ENCODE measurements around the gene SLC15A1. TPM values are rescaled to one million over a fixed set of nuclear protein-coding genes. Genes with fewer than 3 reads are reported as not detected.

SLC15A1 gene
- total RNA-seq, 1 donor: not detected

DNA sequence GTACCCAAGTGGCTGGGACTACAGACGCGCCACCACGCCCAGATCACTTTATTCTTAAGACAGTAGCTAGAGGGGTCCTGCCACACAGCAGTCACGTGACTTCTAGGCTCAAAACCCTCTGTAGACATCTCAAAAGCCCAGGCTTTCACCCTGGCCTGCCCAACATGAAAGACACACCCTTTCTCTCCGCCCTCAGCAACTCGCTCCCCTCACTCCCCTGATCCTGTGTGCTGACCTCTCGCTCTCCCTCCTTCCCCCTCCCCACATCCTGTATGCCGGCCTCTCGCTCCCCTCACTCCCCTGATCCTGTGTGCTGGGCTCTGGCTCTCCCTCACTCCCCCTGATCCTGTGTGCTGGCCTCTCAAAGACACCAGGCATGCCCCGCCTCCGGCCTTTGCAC lies 77.4 kb downstream of the SLC15A1 start:
- DNase-seq (ENCODE audit: low read depth): no peak
- TF ChIP-seq, protein P1, sequence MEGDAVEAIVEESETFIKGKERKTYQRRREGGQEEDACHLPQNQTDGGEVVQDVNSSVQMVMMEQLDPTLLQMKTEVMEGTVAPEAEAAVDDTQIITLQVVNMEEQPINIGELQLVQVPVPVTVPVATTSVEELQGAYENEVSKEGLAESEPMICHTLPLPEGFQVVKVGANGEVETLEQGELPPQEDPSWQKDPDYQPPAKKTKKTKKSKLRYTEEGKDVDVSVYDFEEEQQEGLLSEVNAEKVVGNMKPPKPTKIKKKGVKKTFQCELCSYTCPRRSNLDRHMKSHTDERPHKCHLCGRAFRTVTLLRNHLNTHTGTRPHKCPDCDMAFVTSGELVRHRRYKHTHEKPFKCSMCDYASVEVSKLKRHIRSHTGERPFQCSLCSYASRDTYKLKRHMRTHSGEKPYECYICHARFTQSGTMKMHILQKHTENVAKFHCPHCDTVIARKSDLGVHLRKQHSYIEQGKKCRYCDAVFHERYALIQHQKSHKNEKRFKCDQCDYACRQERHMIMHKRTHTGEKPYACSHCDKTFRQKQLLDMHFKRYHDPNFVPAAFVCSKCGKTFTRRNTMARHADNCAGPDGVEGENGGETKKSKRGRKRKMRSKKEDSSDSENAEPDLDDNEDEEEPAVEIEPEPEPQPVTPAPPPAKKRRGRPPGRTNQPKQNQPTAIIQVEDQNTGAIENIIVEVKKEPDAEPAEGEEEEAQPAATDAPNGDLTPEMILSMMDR (IDR thresholded peaks at IDR 0.05; ENCODE audit: insufficient read depth, low read depth, low read length): no peak
- no peak overlapping the region for H3K4me3 ChIP-seq (ENCODE audit: low read depth, low read length)

DNA sequence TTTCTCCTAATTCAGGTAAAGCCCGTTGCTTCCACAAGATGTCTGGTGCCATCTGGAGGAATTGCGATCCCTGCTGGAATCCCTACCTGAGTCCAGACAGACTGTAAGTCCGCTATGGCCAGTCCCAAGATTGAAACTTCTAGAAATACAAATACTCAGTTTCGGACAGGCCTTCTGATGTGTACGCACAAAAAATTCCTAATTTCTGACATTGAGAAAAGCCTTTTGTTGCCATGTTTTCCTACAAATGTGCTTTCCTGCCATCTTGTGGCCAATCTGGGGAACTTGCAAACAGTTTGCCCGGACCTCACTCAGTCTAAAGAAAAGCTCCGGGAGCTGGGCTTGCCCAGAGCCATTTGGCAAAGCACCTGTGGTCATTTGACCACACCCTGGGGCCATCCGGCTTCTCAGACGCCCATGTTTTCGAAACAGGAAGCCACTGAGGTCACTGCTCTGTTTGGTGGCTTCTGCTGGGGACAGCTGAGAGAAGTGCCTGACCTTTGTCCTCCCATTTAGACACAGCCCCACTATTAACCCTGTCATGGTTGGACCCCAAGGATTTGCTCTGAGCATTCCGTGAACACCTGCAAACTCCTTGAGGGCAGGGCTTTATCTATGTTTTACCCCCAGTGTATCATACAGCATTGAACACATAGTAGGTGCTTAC lies 79.4 kb downstream of the SLC15A1 start:
- TF ChIP-seq, protein P1 (IDR thresholded peaks at IDR 0.05; ENCODE audit: insufficient read depth, low read depth, low read length): peak; percentile 89
- peak; percentile 77 for DNase-seq (ENCODE audit: low read depth)
- no peak overlapping the region for H3K4me3 ChIP-seq (ENCODE audit: low read depth, low read length)

DNA sequence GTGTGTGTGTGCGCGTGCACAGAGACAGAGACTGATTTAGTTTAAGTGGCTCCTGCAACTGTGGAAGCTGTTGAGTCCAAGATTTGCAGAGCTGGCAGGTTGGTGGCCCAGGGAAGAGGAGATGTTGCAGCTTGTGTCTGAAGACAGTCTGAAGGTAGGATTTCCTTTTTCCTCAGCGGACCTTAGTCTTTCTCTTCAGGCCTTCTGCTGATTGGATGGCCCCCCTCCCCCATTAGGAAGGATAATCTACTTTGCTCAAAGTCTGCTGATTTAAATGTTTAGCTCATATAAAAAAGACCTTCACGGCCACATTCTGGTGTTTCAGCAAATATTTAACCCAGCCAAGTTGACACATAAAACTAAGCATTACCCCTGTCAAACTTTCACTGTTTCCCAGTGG lies 84.3 kb downstream of the SLC15A1 start:
- DNase-seq (ENCODE audit: low read depth): no peak
- TF ChIP-seq, protein P1 (IDR thresholded peaks at IDR 0.05; ENCODE audit: insufficient read depth, low read depth, low read length): no peak
- H3K4me3 ChIP-seq (ENCODE audit: low read depth, low read length): no peak overlapping the region

DNA sequence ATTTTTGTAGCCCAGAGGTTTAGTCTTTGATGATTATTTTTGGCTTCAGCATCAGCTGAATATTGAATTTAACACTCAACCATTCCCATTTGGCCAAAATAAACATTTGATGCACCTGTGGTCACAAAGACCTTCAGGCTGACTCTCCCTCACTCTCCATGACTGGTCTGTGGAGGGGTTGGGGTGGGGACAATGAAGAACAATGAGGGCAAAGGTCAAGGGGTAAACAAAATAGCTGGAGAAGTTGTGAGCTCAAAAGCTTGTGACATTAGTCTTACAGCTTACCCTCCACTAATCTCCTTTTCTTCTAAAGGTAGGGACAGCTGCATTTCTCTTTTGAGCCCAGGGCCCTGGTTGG lies 86.9 kb downstream of the SLC15A1 start:
- H3K4me3 ChIP-seq (ENCODE audit: low read depth, low read length): no peak overlapping the region
- TF ChIP-seq, protein P1 (IDR thresholded peaks at IDR 0.05; ENCODE audit: insufficient read depth, low read depth, low read length): no peak
- DNase-seq (ENCODE audit: low read depth): no peak

DNA sequence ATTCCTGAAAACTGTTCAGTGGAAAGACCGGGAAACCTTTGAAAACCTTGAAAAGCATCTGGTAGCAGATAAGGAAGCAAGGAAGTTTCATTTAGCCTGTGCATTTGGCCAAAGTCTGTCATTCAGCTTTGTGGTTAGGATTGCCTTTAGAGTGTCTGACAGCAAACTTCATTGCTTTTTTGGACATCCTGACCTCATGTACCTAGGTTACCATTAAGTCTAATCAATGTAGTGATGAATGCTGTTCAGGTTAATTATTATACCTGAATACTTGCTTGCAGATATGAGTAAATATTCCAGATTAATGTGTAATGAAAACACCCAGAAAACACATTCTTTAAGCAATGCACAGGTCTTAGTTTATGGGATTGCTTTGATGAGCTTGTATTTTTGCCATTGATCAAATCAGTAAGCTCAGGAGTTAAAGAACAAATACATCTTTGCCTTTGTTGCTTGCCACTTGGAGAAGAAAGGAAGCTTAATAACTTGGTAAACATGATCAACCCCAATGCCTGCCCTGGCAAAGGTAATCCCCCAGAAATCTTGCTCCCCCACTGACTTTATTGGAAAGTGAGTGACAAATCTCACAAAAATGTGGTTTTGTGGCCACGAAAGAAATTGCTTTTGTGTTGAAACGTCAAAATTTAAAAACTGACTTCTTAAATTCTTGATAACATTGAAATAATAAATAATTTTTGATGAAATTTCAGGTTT lies 87.4 kb downstream of the SLC15A1 start:
- H3K4me3 ChIP-seq (ENCODE audit: low read depth, low read length): no peak overlapping the region
- DNase-seq (ENCODE audit: low read depth): no peak
- TF ChIP-seq, protein P1 (IDR thresholded peaks at IDR 0.05; ENCODE audit: insufficient read depth, low read depth, low read length): no peak

DNA sequence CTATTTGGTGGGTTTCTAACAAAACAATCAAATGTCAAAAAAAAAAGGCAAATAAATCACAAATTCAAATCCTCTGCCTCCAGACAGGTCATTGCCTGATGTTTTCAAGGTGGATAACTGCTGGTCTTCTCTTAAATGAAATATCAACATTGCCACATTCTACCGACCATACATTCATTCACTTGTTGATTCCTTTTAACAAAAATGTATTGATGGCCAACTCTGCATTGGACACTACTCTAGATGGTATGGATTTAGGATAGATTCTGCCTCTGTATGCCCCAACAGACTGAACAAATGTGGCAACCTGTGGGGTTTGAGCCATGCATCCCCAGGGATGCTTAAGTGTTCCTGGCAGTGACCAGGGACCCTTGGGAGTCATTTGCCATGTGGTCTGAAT lies 88.0 kb downstream of the SLC15A1 start:
- DNase-seq (ENCODE audit: low read depth): no peak
- no peak overlapping the region for H3K4me3 ChIP-seq (ENCODE audit: low read depth, low read length)
- TF ChIP-seq, protein P1 (IDR thresholded peaks at IDR 0.05; ENCODE audit: insufficient read depth, low read depth, low read length): no peak
